ENCODE data around the gene GPR152. TPM values are rescaled to one million over a fixed set of nuclear protein-coding genes. Genes with fewer than 3 reads are reported as not detected.
"Not testable (repeated sequence)": the region's sequence is repeated elsewhere in the genome, so short reads cannot be mapped to it uniquely, and the experiment has no call there.

The GPR152 gene
- total and polyA plus RNA-seq, 7 donors: not detected

GRCh38 chr11:67489203-67489884 lies 36.8 kb upstream of the GPR152 start:
- DNase-seq: no peak
- no peaks in the 10 kb centered on the region for H3K9me3 ChIP-seq
- no peaks in the 10 kb centered on the region for H3K27me3 ChIP-seq
- peaks cover 0 to 18% (median 10%) of the 10 kb centered on the region in 4 donors for H3K4me1 ChIP-seq
- 71 to 86% methylated on average over 25 of the region's 25 CpGs for WGBS, 2 donors
- no peak overlapping the region for H3K4me3 ChIP-seq
- intact Hi-C loops (cut with DNase I): no loop called here
- H3K36me3 ChIP-seq: peaks cover 5 to 67% (median 13%) of the 10 kb centered on the region in 4 donors
- TF ChIP-seq CTCF (IDR thresholded peaks at IDR 0.05) (no peak), EP300 (IDR thresholded peaks at IDR 0.05) (no peak), POLR2AphosphoS5 (IDR thresholded peaks at IDR 0.05) (no peak), POLR2A (IDR thresholded peaks at IDR 0.05) (no peak)
- H3K27ac ChIP-seq: no peak overlapping the region

DNA sequence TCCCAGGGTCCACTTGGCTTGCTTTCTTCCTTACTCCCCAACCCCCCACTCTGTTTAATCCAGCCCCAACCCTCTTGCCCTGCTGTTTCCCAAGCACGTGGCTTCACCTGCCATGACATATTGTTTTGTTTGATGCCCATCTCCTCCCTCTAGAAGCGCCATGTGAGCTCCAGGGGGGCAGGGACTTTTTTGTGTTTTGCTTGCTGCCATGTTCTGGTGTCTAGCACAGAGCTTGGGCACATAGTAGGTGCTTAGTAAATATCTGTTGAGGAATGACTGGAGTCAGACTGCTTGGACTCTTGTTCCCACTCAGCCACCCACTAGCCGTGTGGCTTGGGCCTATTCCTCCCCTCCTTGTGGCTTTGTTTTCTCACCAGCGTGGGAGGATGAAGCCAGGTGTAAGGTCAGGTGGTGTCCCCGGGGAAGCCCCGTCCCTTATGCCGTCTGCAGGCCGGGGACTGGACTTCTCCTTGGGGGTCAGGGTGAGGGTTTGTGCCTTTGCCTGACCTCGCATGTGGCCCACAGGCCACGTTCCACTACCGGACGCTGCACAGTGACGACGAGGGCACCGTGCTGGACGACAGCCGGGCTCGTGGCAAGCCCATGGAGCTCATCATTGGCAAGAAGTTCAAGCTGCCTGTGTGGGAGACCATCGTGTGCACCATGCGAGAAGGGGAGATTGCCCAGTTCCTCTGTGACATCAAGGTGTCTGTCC lies 34.1 kb upstream of the GPR152 start:
- H3K4me1 ChIP-seq: peaks cover 0 to 37% (median 24%) of the 10 kb centered on the region in 4 donors
- H3K27me3 ChIP-seq: no peaks in the 10 kb centered on the region
- intact Hi-C loops (cut with DNase I): no loop called here
- H3K4me3 ChIP-seq: no peak overlapping the region
- H3K9me3 ChIP-seq: no peaks in the 10 kb centered on the region
- no peak for TF ChIP-seq POLR2A (IDR thresholded peaks at IDR 0.05)
- no peak for TF ChIP-seq POLR2AphosphoS5 (IDR thresholded peaks at IDR 0.05)
- TF ChIP-seq CTCF (IDR thresholded peaks at IDR 0.05): no peak
- no peak for TF ChIP-seq EP300 (IDR thresholded peaks at IDR 0.05)
- H3K27ac ChIP-seq: no peak overlapping the region
- 74 to 89% methylated on average over 20 of the region's 20 CpGs for WGBS, 2 donors
- DNase-seq: no peak
- H3K36me3 ChIP-seq: peaks cover 5 to 46% (median 13%) of the 10 kb centered on the region in 4 donors

- intact Hi-C loops (cut with DNase I); H3K4me3 ChIP-seq; H3K9me3 ChIP-seq; H3K27me3 ChIP-seq; H3K27ac ChIP-seq; DNase-seq: not testable (repeated sequence)
- Histone ChIP-seq H3K4me1 (peaks cover 0 to 37% (median 24%) of the 10 kb centered on the region in 4 donors), H3K36me3 (peaks cover 5 to 39% (median 13%) of the 10 kb centered on the region in 4 donors)
- 64 to 75% methylated on average over 7 of the region's 7 CpGs for WGBS, 2 donors
Observed at GRCh38 chr11:67485873-67486361, 33.4 kb upstream of the GPR152 start.

DNA sequence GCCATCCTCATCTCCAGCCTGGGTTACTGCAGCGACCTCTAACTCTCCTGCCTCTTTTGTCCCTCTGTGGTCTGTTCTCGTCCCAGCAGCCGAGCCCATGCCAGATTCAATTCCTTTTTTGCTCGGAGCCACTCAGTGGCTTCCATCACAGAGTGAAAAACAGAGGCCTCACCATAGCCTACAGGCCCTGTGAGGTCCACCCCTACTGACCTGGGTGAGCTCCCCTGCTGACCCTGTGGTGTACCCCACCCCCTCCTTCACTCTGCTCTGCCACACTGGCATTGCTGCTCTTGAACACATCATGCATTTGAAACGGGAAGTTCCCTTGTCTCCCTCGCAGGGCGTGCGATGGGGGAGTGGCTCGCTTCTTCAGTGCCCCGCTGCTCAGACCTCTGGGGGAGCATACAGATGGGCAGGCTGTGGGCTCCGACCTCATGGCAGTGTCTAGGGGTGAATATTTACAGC lies 32.4 kb upstream of the GPR152 start:
- TF ChIP-seq EP300 (IDR thresholded peaks at IDR 0.05) (no peak), POLR2A (IDR thresholded peaks at IDR 0.05) (no peak), CTCF (IDR thresholded peaks at IDR 0.05) (no peak), POLR2AphosphoS5 (IDR thresholded peaks at IDR 0.05) (no peak)
- intact Hi-C loops (cut with DNase I): loop anchor here (5.0 kb wide), 1 partner anchor 83 kb away; the partner anchor contains the start of genes PPP1CA and TBC1D10C
- peak; percentile 68 for DNase-seq
- no peak overlapping the region for H3K27ac ChIP-seq
- H3K9me3 ChIP-seq: no peaks in the 10 kb centered on the region
- H3K36me3 ChIP-seq: peaks cover 3 to 29% (median 5%) of the 10 kb centered on the region in 4 donors
- no peaks in the 10 kb centered on the region for H3K27me3 ChIP-seq
- H3K4me3 ChIP-seq: no peak overlapping the region
- WGBS, 2 donors: 51 to 80% methylated on average over 11 of the region's 11 CpGs
- peaks cover 0 to 37% (median 24%) of the 10 kb centered on the region in 4 donors for H3K4me1 ChIP-seq

All from sigmoid colon (tissue), 7 donors.